Embryonic facial prominence (tissue), 1 donor: ENCODE results near the gene SERGEF.

ENCODE experiments used
- DNase-seq: peaks from one replicate; pipeline ENCODE4 v3.0.0-alpha.2; 2016; ENCODE audit errors: extremely low spot score

Gene SERGEF

GRCh38 chr11:17813391-17814059 lies 199.3 kb downstream of the SERGEF start:
- DNase-seq: no peak

GRCh38 chr11:17812865-17813187 lies 200.0 kb downstream of the SERGEF start:
- DNase-seq: no peak

GRCh38 chr11:17812091-17812864 lies 200.6 kb downstream of the SERGEF start:
- DNase-seq: no peak

GRCh38 chr11:17811352-17811751 lies 201.5 kb downstream of the SERGEF start:
- DNase-seq: no peak

GRCh38 chr11:17810746-17811145 lies 202.1 kb downstream of the SERGEF start:
- no peak for DNase-seq

- no peak for DNase-seq
These were observed 202.8 kb downstream of the SERGEF start for GRCh38 chr11:17810041-17810440.

- no peak for DNase-seq
These were observed 205.8 kb downstream of the SERGEF start for GRCh38 chr11:17807034-17807433.

- DNase-seq: no peak
These were observed 207.0 kb downstream of the SERGEF start for GRCh38 chr11:17805873-17806272.

- DNase-seq: no peak
These were observed 207.8 kb downstream of the SERGEF start for GRCh38 chr11:17805043-17805442.

- no peak for DNase-seq
These were observed 209.0 kb downstream of the SERGEF start for GRCh38 chr11:17803754-17804334.

- DNase-seq: no peak
These were observed 210.4 kb downstream of the SERGEF start for GRCh38 chr11:17802491-17802890.

GRCh38 chr11:17801166-17801565 lies 211.7 kb downstream of the SERGEF start:
- no peak for DNase-seq

- no peak for DNase-seq
These were observed 213.7 kb downstream of the SERGEF start for GRCh38 chr11:17799147-17799546.

GRCh38 chr11:17798716-17799115 lies 214.1 kb downstream of the SERGEF start:
- DNase-seq: no peak

GRCh38 chr11:17798253-17798652 lies 214.6 kb downstream of the SERGEF start:
- no peak for DNase-seq

- DNase-seq: no peak
These were observed 216.7 kb downstream of the SERGEF start for GRCh38 chr11:17796154-17796553.

- DNase-seq: no peak
These were observed 217.9 kb downstream of the SERGEF start for GRCh38 chr11:17794981-17795380.

GRCh38 chr11:17793642-17794170 lies 219.1 kb downstream of the SERGEF start:
- DNase-seq: no peak

- DNase-seq: no peak
These were observed 220.7 kb downstream of the SERGEF start for GRCh38 chr11:17792161-17792560.

- no peak for DNase-seq
These were observed 221.7 kb downstream of the SERGEF start for GRCh38 chr11:17791144-17791543.

GRCh38 chr11:17790453-17790852 lies 222.4 kb downstream of the SERGEF start:
- no peak for DNase-seq

GRCh38 chr11:17788084-17788483 lies 224.8 kb downstream of the SERGEF start:
- no peak for DNase-seq
